GM19351 (cell line): Measurements from ENCODE around the gene ENTHD1.
"Not testable (repeated sequence)": the region's sequence is repeated elsewhere in the genome, so short reads cannot be mapped to it uniquely, and the experiment has no call there.

Experiments used
- ATAC-seq: cut with Tn5 transposase; IDR thresholded peaks from one replicate; pipeline ENCODE4 v1.9.1; 2021; ENCODE audit warnings: mild to moderate bottlenecking, moderate library complexity; ENCODE audit not compliant: unreplicated experiment

The ENTHD1 gene

GRCh38 chr22:39735776-39736175, 157.8 kb downstream of the ENTHD1 start:
- no peak for ATAC-seq

GRCh38 chr22:39734866-39735265, 158.7 kb downstream of the ENTHD1 start:
- ATAC-seq, result no peak

- ATAC-seq, result not testable (repeated sequence)
Observed at GRCh38 chr22:39734046-39734445, 159.5 kb downstream of the ENTHD1 start.

- ATAC-seq, result no peak
Observed at GRCh38 chr22:39733191-39733590, 160.4 kb downstream of the ENTHD1 start.

- ATAC-seq, result no peak
Observed at GRCh38 chr22:39732625-39733024, 160.9 kb downstream of the ENTHD1 start.

GRCh38 chr22:39731881-39732555, 161.5 kb downstream of the ENTHD1 start:
- no peak for ATAC-seq

GRCh38 chr22:39731481-39731880, 162.1 kb downstream of the ENTHD1 start:
- ATAC-seq, result no peak

GRCh38 chr22:39729141-39729934, 164.2 kb downstream of the ENTHD1 start:
- no peak for ATAC-seq

GRCh38 chr22:39728236-39728860, 165.2 kb downstream of the ENTHD1 start:
- ATAC-seq, result no peak

GRCh38 chr22:39727541-39727940, 166.0 kb downstream of the ENTHD1 start:
- ATAC-seq, result no peak

GRCh38 chr22:39725351-39726035, 168.1 kb downstream of the ENTHD1 start:
- no peak for ATAC-seq

GRCh38 chr22:39724857-39725256, 168.7 kb downstream of the ENTHD1 start:
- no peak for ATAC-seq

GRCh38 chr22:39724390-39724789, 169.2 kb downstream of the ENTHD1 start:
- ATAC-seq, result no peak

- ATAC-seq, result no peak
Observed at GRCh38 chr22:39723899-39724351, 169.6 kb downstream of the ENTHD1 start.

GRCh38 chr22:39723463-39723862, 170.1 kb downstream of the ENTHD1 start:
- no peak for ATAC-seq

GRCh38 chr22:39722501-39722900, 171.1 kb downstream of the ENTHD1 start:
- ATAC-seq, result no peak

- no peak for ATAC-seq
Observed at GRCh38 chr22:39722032-39722325, 171.6 kb downstream of the ENTHD1 start.

- ATAC-seq, result no peak
Observed at GRCh38 chr22:39721206-39722031, 172.1 kb downstream of the ENTHD1 start.

GRCh38 chr22:39719559-39720450, 173.8 kb downstream of the ENTHD1 start:
- no peak for ATAC-seq
